ENCODE data around the gene ZNF611.
A peak's percentile ranks its signal among the peaks of the same experiment; 100 is the strongest.

The ZNF611 gene

GRCh38 chr19:52662631-52663030, 72.2 kb downstream of the ZNF611 start:
- Mint-ChIP-seq H3K9me3 (no peaks in the 10 kb centered on the region), H3K36me3 (ENCODE audit: low read depth) (peaks cover 73% of the 10 kb centered on the region), H3K4me3 (no peak overlapping the region), H3K27me3 (ENCODE audit: low read depth, poor library complexity) (peaks cover 3% of the 10 kb centered on the region), H3K4me1 (peaks cover 22% of the 10 kb centered on the region), H3K27ac (no peak overlapping the region)
- DNase-seq: no peak
- TF ChIP-seq CTCF (IDR thresholded peaks at IDR 0.05): no peak

- H3K36me3 Mint-ChIP-seq (ENCODE audit: low read depth): peaks cover 70% of the 10 kb centered on the region
- no peak for DNase-seq
- H3K4me1 Mint-ChIP-seq: peaks cover 22% of the 10 kb centered on the region
- peak overlapping the region; percentile 47 for H3K27ac Mint-ChIP-seq
- H3K4me3 Mint-ChIP-seq: no peak overlapping the region
- no peaks in the 10 kb centered on the region for H3K9me3 Mint-ChIP-seq
- peaks cover 2% of the 10 kb centered on the region for H3K27me3 Mint-ChIP-seq (ENCODE audit: low read depth, poor library complexity)
- no peak for TF ChIP-seq CTCF (IDR thresholded peaks at IDR 0.05)
Observed at GRCh38 chr19:52660981-52661380, 73.9 kb downstream of the ZNF611 start.

DNA sequence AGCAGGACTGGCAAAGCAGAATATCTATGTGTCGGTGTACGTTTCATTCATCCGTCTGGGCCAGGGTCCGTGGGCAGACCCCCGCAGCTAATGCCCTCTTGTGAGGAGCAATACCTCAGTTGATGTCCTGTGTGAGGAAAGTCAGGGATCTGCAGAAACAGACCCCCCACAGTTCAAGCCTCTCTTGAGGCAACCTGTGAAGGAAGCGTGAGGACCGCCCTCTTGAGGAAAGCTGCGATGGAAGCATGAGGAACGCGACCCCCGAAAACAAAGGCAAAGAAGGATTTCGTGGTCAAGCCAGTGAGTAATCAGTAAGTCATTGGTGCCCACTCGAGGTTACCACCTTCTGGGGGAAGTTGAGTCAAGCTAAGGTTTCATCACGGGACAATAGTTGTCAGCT, 75.8 kb downstream of the ZNF611 start:
- Mint-ChIP-seq H3K27me3 (ENCODE audit: low read depth, poor library complexity) (no peaks in the 10 kb centered on the region), H3K27ac (no peak overlapping the region), H3K4me3 (no peak overlapping the region), H3K36me3 (ENCODE audit: low read depth) (peaks cover 75% of the 10 kb centered on the region), H3K9me3 (no peaks in the 10 kb centered on the region), H3K4me1 (peaks cover 5% of the 10 kb centered on the region)
- DNase-seq: no peak
- TF ChIP-seq CTCF (IDR thresholded peaks at IDR 0.05): no peak

GRCh38 chr19:52658595-52658994, 76.2 kb downstream of the ZNF611 start:
- DNase-seq: no peak
- peaks cover 79% of the 10 kb centered on the region for H3K36me3 Mint-ChIP-seq (ENCODE audit: low read depth)
- H3K4me3 Mint-ChIP-seq: no peak overlapping the region
- H3K4me1 Mint-ChIP-seq: peaks cover 4% of the 10 kb centered on the region
- H3K27me3 Mint-ChIP-seq (ENCODE audit: low read depth, poor library complexity): no peaks in the 10 kb centered on the region
- H3K9me3 Mint-ChIP-seq: no peaks in the 10 kb centered on the region
- no peak for TF ChIP-seq CTCF (IDR thresholded peaks at IDR 0.05)
- no peak overlapping the region for H3K27ac Mint-ChIP-seq

DNA sequence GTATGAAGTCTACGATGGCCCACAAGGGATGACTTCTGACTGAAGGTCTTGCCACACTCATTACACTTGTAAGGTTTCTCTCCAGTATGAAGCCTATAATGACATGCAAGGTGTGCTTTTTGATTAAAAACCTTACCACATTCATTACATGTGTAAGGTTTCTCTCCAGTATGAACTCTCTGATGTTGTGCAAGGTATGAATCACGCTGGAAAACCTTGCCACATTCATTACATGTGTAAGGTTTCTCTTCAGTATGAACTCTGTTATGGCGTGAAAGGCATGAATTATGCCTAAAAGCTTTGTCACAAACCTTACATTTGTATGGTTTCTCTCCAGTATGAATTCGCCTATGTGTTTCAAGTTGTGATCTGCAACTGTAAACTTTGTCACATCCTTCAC, 81.7 kb downstream of the ZNF611 start:
- Mint-ChIP-seq H3K27ac (no peak overlapping the region), H3K36me3 (ENCODE audit: low read depth) (peaks cover 81% of the 10 kb centered on the region), H3K4me1 (no peaks in the 10 kb centered on the region), H3K4me3 (no peak overlapping the region), H3K9me3 (peaks cover under 1% of the 10 kb centered on the region), H3K27me3 (ENCODE audit: low read depth, poor library complexity) (no peaks in the 10 kb centered on the region)
- no peak for TF ChIP-seq CTCF (IDR thresholded peaks at IDR 0.05)
- DNase-seq: no peak

Data from nephron progenitor cell (in vitro differentiated cells).